NCI-H2029 treated with DMSO at 0.1 percent for 48 hours (cell line): ENCODE measurements around the gene ING1.

Source experiments
- DNase-seq: peaks from one replicate; lab custom pipeline; 2025; lab: John Stamatoyannopoulos, UW

ING1 gene

GRCh38 chr13:110771194-110771593, 57.7 kb downstream of the ING1 start:
- DNase-seq, result no peak

- no peak for DNase-seq
These were observed 58.8 kb downstream of the ING1 start for GRCh38 chr13:110772091-110772984.
